GM12878 (cell line): ENCODE data around the gene TTC23. TPM values are rescaled to one million over a fixed set of nuclear protein-coding genes. Genes with fewer than 3 reads are reported as not detected.

Experiments used
- BACH1 ChIP-seq: fragments of 450-650 bp; IDR thresholded peaks from 2 replicates; pipeline ENCODE4 v1.6.1; 2017; ENCODE audit warnings: mild to moderate bottlenecking, borderline replicate concordance
- CHD4 ChIP-seq: fragments of 200-600 bp; sonication (generic); IDR thresholded peaks from 2 replicates; pipeline ENCODE4 v1.6.1; 2016; ENCODE audit warnings: mild to moderate bottlenecking
- IKZF1 ChIP-seq: fragments of 450-650 bp; conservative IDR thresholded peaks from 2 replicates; pipeline ENCODE4 v1.6.1; 2017; ENCODE audit warnings: antibody characterized with exemption, mild to moderate bottlenecking
- NBN ChIP-seq: fragments of 450-650 bp; IDR thresholded peaks from 2 replicates; pipeline ENCODE4 v1.6.1; 2016
- NFYB ChIP-seq: IDR thresholded peaks from 2 replicates; pipeline ENCODE4 v1.6.1; 2011; ENCODE audit warnings: low read depth, mild to moderate bottlenecking, low read length, improper control_type of control experiment, moderate library complexity; ENCODE audit not compliant: insufficient read depth
- NR2C2 ChIP-seq: IDR thresholded peaks from 2 replicates; pipeline ENCODE4 v1.6.1; 2011; ENCODE audit warnings: borderline replicate concordance, low read depth; ENCODE audit not compliant: control insufficient read depth, insufficient read length
- RAD51 ChIP-seq: fragments of 450-650 bp; IDR thresholded peaks from 2 replicates; pipeline ENCODE4 v1.6.1; 2016; ENCODE audit warnings: moderate library complexity, mild to moderate bottlenecking, inconsistent platforms
- SIX5 ChIP-seq: IDR thresholded peaks from 2 replicates; pipeline ENCODE4 v1.6.1; 2011; ENCODE audit warnings: mild to moderate bottlenecking, low read depth, low read length, moderate library complexity; ENCODE audit not compliant: severe bottlenecking
- SMARCA5 ChIP-seq: fragments of 450-650 bp; IDR thresholded peaks from 2 replicates; pipeline ENCODE4 v1.6.1; 2017; ENCODE audit warnings: mild to moderate bottlenecking
- TARDBP ChIP-seq: IDR thresholded peaks from 2 replicates; pipeline ENCODE4 v1.6.1; 2016; ENCODE audit warnings: borderline replicate concordance
- TCF7 ChIP-seq: IDR thresholded peaks from 2 replicates; pipeline ENCODE4 v1.6.1; 2014; ENCODE audit warnings: antibody characterized with exemption, borderline replicate concordance
- ZNF217 ChIP-seq: fragments of 450-650 bp; IDR thresholded peaks from 2 replicates; pipeline ENCODE4 v1.6.1; 2017; ENCODE audit warnings: antibody characterized with exemption, mild to moderate bottlenecking
- polyA plus RNA-seq, 11 experiments: library from polyadenylated mRNA; depleted of rRNA in 4 of 11; unstranded in 6 of 11; stranded (reverse) in 5 of 11; fragments of >200 nt; fragmentation: Nextera tagmentation in 4 of 11; fragmentation: Illumina TruSeq in 1 of 11; extraction: Ambion mirVana in 4 of 11; extraction: Trizol in 1 of 11; gene quantifications; 1 replicate in 1 of 11; 2 replicates in 10 of 11; pipeline versions ENCODE4 v1.2.1 to v1.2.3, GENCODE V29; 2011 to 2016; ENCODE audit warnings: inconsistent platforms in 2 of 11, missing spikeins in 2 of 11, low read depth in 1 of 11
- total RNA-seq, 4 experiments: library from RNA; depleted of rRNA in 3 of 4; stranded (reverse); fragments of >200 nt in 3 of 4; fragmentation: Illumina TruSeq in 1 of 4; extraction: Trizol in 1 of 4; gene quantifications; 2 replicates each; pipeline versions ENCODE4 v1.2.1 to v1.2.3, GENCODE V29; 2013 to 2021
- TF ChIP-seq, protein P1 (sequence below): fragments of 450-650 bp; formaldehyde crosslinking; IDR thresholded peaks from 2 replicates; pipeline ENCODE4 v1.5.0; 2022; ENCODE audit warnings: mild to moderate bottlenecking, missing genetic modification characterization
- TF ChIP-seq, protein P2 (sequence below): fragments of 450-650 bp; IDR thresholded peaks from 2 replicates; pipeline ENCODE4 v1.6.1; 2016; ENCODE audit warnings: mild to moderate bottlenecking
- TF ChIP-seq, protein P3 (sequence below): fragments of 450-650 bp; IDR thresholded peaks from 2 replicates; pipeline ENCODE4 v1.6.1; 2017; ENCODE audit warnings: mild to moderate bottlenecking, moderate library complexity
- TF ChIP-seq, protein P4 (sequence below): fragments of 450-650 bp; IDR thresholded peaks from 2 replicates; pipeline ENCODE4 v1.6.1; 2018; ENCODE audit warnings: borderline replicate concordance, mild to moderate bottlenecking; ENCODE audit not compliant: partially characterized antibody
- TF ChIP-seq, protein P5 (sequence below): IDR thresholded peaks from 2 replicates; pipeline ENCODE4 v1.6.1; 2012; ENCODE audit warnings: low read depth, low read length, improper control_type of control experiment

TTC23 gene
- total and polyA plus RNA-seq, 10 of the 15 experiments (the other 5 are each of a cell fraction or from before 2014, with no cell fraction given): 1.2 to 9.0 (median 6.5) TPM

DNA sequence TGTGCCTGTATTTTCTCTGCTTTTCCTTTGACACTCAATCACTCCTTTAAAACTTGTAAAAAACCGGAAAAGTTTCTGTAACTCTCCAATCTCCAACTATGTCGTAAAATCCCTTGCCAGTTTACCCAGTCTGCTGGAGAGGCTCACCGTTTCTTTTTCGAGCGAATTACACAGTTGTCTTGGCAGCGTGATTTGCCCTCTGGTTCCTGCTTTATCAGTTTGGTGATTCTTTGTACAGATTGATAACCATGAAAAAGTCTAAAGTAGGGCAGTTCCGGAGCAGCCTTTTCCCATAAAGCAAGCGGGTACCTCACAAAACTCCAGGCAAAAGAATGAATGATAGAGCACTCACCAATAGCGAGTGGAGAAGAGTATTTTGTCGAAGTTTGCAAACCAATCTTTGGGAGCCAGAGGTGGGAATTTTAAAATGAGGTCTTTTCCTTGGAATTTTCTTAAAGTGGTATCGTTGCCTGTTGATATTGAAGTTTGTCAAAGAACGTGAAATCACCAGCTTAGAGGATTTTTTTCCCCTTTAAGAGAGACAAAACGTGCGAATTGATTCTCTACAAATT is at the start of gene TTC23 (continued):
- TF ChIP-seq, protein P1, sequence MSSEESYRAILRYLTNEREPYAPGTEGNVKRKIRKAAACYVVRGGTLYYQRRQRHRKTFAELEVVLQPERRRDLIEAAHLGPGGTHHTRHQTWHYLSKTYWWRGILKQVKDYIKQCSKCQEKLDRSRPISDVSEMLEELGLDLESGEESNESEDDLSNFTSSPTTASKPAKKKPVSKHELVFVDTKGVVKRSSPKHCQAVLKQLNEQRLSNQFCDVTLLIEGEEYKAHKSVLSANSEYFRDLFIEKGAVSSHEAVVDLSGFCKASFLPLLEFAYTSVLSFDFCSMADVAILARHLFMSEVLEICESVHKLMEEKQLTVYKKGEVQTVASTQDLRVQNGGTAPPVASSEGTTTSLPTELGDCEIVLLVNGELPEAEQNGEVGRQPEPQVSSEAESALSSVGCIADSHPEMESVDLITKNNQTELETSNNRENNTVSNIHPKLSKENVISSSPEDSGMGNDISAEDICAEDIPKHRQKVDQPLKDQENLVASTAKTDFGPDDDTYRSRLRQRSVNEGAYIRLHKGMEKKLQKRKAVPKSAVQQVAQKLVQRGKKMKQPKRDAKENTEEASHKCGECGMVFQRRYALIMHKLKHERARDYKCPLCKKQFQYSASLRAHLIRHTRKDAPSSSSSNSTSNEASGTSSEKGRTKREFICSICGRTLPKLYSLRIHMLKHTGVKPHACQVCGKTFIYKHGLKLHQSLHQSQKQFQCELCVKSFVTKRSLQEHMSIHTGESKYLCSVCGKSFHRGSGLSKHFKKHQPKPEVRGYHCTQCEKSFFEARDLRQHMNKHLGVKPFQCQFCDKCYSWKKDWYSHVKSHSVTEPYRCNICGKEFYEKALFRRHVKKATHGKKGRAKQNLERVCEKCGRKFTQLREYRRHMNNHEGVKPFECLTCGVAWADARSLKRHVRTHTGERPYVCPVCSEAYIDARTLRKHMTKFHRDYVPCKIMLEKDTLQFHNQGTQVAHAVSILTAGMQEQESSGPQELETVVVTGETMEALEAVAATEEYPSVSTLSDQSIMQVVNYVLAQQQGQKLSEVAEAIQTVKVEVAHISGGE: no peak
- no peak for TF ChIP-seq SMARCA5
- no peak for TF ChIP-seq NR2C2
- TF ChIP-seq BACH1: no peak
- TF ChIP-seq RAD51: no peak
- no peak for TF ChIP-seq TARDBP
- no peak for TF ChIP-seq TCF7
- TF ChIP-seq NBN: no peak
- peak; percentile 48; the same call in 1 of the 2 replicates for TF ChIP-seq IKZF1
- no peak for TF ChIP-seq SIX5
- TF ChIP-seq ZNF217: no peak
- TF ChIP-seq CHD4: no peak
- TF ChIP-seq, protein P2, sequence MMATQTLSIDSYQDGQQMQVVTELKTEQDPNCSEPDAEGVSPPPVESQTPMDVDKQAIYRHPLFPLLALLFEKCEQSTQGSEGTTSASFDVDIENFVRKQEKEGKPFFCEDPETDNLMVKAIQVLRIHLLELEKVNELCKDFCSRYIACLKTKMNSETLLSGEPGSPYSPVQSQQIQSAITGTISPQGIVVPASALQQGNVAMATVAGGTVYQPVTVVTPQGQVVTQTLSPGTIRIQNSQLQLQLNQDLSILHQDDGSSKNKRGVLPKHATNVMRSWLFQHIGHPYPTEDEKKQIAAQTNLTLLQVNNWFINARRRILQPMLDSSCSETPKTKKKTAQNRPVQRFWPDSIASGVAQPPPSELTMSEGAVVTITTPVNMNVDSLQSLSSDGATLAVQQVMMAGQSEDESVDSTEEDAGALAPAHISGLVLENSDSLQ: peak; percentile 51; the same call in 1 of the 2 replicates
- TF ChIP-seq, protein P3, sequence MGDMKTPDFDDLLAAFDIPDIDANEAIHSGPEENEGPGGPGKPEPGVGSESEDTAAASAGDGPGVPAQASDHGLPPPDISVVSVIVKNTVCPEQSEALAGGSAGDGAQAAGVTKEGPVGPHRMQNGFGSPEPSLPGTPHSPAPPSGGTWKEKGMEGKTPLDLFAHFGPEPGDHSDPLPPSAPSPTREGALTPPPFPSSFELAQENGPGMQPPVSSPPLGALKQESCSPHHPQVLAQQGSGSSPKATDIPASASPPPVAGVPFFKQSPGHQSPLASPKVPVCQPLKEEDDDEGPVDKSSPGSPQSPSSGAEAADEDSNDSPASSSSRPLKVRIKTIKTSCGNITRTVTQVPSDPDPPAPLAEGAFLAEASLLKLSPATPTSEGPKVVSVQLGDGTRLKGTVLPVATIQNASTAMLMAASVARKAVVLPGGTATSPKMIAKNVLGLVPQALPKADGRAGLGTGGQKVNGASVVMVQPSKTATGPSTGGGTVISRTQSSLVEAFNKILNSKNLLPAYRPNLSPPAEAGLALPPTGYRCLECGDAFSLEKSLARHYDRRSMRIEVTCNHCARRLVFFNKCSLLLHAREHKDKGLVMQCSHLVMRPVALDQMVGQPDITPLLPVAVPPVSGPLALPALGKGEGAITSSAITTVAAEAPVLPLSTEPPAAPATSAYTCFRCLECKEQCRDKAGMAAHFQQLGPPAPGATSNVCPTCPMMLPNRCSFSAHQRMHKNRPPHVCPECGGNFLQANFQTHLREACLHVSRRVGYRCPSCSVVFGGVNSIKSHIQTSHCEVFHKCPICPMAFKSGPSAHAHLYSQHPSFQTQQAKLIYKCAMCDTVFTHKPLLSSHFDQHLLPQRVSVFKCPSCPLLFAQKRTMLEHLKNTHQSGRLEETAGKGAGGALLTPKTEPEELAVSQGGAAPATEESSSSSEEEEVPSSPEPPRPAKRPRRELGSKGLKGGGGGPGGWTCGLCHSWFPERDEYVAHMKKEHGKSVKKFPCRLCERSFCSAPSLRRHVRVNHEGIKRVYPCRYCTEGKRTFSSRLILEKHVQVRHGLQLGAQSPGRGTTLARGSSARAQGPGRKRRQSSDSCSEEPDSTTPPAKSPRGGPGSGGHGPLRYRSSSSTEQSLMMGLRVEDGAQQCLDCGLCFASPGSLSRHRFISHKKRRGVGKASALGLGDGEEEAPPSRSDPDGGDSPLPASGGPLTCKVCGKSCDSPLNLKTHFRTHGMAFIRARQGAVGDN: no peak
- 0 out of 2 replicates have a peak, but pooled peaks have one; percentile 30 for TF ChIP-seq NFYB
- TF ChIP-seq, protein P4, sequence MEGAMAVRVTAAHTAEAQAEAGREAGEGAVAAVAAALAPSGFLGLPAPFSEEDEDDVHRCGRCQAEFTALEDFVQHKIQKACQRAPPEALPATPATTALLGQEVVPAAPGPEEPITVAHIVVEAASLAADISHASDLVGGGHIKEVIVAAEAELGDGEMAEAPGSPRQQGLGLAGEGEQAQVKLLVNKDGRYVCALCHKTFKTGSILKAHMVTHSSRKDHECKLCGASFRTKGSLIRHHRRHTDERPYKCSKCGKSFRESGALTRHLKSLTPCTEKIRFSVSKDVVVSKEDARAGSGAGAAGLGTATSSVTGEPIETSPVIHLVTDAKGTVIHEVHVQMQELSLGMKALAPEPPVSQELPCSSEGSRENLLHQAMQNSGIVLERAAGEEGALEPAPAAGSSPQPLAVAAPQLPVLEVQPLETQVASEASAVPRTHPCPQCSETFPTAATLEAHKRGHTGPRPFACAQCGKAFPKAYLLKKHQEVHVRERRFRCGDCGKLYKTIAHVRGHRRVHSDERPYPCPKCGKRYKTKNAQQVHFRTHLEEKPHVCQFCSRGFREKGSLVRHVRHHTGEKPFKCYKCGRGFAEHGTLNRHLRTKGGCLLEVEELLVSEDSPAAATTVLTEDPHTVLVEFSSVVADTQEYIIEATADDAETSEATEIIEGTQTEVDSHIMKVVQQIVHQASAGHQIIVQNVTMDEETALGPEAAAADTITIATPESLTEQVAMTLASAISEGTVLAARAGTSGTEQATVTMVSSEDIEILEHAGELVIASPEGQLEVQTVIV: peak; percentile 76
- TF ChIP-seq, protein P5, sequence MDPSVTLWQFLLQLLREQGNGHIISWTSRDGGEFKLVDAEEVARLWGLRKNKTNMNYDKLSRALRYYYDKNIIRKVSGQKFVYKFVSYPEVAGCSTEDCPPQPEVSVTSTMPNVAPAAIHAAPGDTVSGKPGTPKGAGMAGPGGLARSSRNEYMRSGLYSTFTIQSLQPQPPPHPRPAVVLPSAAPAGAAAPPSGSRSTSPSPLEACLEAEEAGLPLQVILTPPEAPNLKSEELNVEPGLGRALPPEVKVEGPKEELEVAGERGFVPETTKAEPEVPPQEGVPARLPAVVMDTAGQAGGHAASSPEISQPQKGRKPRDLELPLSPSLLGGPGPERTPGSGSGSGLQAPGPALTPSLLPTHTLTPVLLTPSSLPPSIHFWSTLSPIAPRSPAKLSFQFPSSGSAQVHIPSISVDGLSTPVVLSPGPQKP: no peak
